NCI-H226 (cell line): ENCODE measurements around the gene ASAP3.

Experiments used
- DNase-seq: peaks from one replicate; pipeline ENCODE4 v3.0.0-alpha.2; 2015

The ASAP3 gene

GRCh38 chr1:23483321-23484252 lies at the start of gene ASAP3:
ASAP3 (minus strand) TSS chr1:23484179; CDS start chr1:23484133, 46 bp downstream.
- no peak for DNase-seq

DNA sequence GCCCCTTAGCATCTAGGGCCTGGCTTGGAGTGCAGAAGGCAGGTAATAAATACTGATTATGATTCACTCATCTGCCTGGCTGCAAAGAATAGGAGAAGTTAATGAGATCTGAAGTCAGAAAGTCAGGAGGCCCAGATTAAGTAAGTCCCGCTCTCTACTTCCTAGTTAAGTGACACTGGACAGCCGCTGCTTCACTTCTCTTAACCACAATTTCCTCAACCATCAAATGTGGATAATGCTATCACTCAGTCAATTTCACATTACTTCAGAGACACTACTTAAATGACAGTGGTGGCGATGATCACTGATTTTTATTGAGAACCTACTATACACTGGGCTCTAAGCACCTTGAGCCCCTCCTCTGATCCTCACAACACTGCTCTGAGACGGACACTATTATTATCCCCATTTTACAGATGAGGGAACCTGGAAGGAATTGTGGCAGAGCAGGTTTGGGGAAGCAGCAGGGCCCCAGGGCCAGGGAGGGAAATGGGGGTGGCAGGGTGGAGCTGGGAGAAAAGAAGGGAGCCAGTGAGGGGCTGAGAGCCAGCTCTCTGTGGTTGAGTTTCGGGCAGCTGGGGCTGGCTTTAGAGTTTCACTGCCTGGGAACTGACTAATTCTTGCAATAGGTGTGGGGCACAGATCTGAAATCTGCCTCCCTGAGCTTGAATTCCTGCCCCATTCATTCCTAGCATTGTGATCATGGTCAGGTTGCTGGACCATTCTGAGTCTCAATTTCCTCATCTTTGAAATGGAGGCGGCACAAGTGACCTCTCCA lies 49.5 kb upstream of the ASAP3 start:
- no peak for DNase-seq

DNA sequence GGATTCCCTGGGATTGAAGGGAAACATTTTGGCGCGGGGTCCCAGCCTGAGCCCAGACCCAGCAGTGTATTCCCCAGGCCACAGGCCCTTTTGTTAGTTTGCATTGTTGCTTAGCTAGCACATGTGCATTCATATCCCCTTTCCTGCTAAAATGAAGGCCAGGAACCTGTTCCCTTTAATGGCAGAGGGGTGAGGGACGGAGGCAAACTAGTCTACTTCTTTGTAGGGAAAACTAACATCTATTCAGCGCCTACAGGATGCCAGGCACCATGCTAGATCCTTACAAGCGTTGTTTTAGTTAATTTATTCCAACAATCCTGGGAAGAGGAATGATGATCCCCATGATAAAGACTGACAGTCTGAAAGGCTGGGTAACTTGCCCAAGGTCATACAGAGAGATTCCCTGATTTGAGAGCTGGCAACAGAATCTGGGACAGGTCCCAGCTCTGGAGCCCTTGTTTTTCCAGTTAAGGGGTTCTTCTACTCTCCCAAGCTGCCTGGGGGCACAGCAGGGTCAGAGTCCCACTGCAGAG lies 47.6 kb upstream of the ASAP3 start:
- DNase-seq = no peak

DNA sequence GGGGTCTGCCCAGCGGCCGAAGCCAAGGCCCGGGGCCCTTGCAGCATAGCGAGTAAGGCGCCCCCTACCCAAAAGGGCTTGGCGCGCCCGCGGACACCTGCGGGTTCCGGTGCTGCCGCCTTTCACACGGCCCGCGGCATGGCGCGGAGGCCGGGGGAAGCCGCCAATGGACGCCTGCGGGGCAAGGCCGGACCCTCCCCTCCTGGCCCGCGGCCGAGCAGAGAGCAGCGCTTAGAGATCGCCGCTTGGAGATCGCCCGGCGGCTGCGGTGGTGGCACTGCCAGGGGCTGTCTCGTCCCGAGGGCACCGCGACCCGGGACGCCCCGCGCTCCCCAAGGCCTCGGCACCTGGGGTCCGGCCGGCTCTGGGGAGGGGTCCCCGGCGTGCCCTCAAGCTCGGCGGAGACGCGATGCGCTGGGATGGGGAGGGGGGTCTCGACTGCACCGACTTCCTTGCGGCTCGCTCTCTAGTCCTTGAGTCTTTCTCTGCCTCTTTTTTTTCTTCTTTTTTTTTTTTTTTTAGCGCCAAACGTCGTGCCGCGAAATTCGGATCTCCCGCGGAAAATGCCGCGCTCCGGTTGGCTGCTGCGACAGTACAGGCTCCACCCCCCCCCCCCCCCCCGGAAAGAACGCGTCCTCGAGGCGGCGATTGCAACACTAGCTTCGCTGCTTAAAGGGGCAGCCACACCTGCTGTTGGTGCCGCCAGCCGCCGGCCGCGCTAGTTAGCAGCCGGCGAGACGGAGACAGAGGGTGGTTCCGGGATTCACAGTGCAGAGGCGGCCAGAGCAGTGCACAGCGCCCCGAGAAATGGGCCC lies 47.0 kb upstream of the ASAP3 start, which contains the start of gene E2F2:
Gene E2F2 (minus strand): TSS at position 487 of the 815 bp plus-strand sequence. CDS start 440 bp downstream, at position 47.
- peak; percentile 80 for DNase-seq

- no peak for DNase-seq
Measured at GRCh38 chr1:23530087-23530746, 46.2 kb upstream of the ASAP3 start.

- DNase-seq = peak; percentile 49
Measured at GRCh38 chr1:23529146-23530086, 45.4 kb upstream of the ASAP3 start.

DNA sequence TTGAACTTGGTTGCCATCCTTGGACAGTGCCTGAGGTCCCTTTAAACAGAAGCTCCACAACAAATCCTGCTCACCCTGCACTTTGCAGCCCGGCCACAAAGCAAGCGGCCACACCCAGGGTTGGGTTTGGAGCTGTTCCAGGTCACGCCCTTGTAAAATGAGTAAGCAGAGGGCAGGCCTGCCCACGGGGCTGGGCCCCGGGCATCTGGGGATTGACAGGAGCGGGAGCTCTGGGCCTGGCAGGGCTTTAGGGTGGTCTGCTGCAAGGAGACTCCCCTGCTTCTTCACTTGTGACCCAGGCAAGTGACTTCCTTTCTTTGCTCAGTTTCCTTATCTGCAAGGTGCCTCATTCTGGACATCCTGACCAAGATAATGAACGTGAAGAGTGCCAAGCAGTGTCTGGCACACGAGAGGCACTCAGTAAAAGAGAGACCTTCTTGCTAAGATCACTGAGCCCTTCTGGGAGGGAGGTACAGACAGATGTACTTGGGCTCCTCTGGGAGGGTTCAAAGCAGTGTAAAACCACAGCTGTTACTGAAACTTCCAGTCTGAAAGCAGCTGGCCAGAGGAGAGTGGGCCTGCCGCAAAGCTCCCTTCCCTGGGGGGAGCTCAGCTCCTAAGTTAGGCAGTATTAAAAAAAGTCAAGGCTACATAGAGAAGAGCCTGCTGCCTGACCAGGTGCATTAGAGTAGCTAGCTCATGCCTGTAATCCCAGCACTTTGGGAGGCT lies 44.4 kb upstream of the ASAP3 start:
- peak; percentile 87 for DNase-seq

DNA sequence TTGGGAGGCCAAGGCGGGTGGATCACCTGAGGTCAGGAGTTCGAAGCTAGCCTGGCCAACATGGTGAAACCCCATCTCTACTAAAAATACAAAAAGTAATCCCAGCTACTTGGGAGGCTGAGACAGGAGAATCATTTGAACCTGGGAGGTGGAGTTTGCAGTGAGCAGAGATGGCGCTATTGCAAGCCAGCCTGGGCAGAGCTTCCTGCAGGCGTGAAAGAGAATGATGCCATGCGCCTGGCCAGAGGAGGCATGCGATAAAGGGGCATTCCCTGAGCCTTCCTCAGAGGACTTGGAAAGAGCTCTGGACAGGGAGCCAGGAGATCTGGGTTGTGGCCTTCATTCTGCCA lies 43.9 kb upstream of the ASAP3 start:
- no peak for DNase-seq

DNA sequence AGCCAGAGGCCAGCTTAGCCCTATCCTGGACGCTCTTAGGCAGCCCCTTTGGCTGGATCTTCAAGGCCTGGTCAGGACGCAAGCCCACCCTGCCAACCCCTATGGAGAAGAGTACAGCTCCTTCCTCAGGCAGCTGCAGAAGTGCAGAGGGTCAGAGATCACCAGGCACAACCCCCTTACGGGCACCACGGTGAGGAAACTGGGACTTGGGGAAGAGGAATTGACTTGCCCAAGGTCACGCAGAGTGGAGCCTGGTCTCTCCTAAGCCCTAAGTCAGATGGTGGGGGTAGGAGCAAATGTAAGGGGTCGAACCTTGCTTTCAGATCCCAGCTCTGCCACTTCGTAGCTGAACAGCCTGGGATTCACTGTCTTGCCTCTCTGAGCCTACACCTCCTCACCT lies 43.4 kb upstream of the ASAP3 start:
- DNase-seq = no peak

DNA sequence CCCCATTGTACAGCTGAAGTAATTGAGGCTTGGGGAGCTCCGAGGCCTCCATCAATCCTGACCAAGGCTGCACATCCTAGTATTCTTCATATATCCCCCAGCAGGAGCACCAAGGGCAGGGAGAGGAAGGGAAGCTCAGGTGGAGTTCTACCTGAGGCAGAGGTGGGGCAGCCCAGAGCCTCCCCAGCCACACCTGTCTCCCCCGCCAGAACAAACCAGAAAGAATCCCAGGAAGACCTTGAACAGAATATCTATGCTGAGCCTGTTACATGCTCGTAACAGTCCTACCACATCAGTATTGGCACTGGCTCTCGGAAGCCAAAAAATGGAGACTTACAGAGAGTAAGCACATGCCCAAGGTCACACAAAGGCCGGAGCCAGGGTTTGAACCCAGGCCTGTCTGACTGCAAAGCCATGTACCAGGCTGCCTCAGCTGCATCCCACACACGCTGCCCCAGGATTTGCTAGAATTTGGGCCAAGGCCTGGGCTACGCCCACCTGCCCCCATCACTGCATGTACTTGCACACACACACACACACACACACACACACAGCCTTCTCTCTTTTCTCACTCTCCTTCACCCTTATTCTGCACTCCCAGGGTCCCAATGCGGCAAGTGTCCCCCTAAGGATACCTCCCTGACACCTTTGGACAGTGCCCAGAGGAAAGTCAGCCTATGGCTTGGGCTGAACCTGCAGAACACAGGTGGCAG lies 42.5 kb upstream of the ASAP3 start:
- DNase-seq = no peak

- no peak for DNase-seq
Measured at GRCh38 chr1:23525558-23526250, 41.7 kb upstream of the ASAP3 start.

DNA sequence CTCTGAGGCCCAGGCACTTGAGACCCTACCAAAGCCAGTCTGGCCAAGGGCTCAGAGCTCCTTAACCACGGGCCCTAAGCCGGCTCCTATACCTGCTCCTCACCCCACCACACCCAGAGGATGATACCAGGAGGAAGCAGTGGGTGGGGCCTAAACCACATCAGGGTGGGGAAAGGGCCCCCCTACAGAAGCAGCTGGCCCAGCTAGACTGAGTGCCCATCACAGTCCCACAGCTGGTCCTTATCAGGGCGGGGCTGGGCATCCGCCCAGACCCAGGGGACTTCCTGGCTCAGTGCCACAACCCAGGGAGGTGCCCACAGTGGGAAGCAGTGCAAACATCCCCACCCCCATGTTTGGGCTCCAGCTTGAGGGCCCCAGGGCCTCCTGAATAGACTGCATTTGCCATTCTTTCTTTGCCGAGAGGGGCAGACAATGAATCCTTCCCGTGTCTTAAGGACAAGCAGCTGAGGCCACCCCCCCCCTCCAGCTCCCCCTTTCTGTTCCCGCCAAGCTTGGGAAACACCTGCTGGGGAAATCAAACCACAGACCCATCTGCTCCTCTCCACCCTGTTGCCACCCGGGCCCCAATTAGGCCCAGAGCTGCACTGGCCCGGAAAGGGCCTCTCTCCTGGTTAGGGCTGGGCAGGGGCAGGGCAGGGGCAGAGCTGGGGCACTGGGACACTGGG lies 40.9 kb upstream of the ASAP3 start:
- no peak for DNase-seq

DNA sequence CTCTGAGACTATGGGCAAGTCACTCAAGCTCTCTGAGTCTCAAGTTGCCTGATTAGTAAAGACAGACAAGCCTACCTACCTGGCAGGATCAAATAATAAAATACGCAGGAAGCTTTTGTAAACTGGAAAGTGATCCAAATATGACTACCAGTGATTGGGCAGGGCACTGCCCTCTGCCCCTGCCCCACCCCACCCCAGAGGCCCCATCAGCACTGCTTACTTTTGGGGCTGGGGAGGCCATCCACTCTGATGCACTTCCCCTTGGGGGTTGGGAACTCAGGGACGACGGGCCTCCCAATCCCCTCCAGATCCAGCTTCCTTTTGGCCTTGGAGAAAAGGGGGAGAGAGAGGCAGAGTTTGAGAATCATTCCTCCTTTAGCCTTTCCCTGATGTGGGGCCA lies 40.2 kb upstream of the ASAP3 start:
- no peak for DNase-seq

DNA sequence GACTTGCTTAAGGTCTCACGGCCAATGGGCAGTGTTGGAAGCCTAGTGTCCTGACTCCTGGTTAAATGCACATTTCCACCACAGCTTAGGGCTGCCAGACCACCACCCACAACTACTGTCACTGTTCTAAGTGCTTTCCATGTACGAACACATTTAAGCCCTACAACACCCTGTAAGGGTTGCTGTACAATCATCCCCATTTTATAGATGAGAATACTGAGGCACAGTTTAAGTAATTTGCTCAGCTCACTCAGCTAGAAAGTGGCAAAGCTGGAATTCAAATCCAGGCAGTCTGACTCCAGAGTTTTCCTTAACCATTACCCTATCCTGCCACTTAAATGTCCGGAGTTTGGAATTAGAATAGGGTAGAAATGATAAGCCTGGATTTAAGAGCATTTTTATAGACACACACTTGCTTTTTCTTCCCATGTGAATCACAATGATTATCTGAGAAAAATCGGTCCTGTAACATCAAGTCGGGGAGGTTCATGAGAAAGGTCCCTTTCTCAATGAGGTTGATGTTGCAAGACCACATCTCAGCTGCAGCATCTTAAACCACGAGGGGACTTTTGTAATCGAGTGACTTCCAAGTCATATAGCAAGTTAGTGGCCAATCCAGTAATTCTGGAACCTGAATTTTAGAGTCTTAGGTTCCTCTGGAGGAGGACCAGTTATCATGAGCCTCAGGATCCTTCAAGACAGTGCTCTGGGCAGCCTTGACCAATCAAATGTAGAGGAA lies 38.4 kb upstream of the ASAP3 start:
- DNase-seq = no peak

DNA sequence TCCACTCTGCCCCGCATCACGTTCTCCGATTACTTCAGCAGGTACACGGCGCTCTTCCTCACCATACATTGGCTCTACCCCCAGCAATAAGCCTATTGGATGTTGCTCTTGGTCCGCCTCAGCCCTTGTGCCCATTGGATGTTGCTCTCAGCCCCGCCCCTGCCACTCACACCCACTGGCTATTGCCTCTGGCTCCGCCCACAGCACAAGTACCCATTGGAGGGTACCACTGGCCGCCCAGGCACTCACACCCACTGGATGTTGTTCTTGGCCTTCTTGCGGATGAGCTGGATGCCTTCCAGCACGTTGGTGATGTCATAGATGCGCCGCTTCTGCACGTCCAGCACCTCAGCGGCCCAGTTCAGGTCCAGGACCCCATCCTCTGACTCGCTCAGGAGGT lies 37.6 kb upstream of the ASAP3 start:
- no peak for DNase-seq

GRCh38 chr1:23517581-23517980 lies 33.6 kb upstream of the ASAP3 start:
- DNase-seq = no peak

DNA sequence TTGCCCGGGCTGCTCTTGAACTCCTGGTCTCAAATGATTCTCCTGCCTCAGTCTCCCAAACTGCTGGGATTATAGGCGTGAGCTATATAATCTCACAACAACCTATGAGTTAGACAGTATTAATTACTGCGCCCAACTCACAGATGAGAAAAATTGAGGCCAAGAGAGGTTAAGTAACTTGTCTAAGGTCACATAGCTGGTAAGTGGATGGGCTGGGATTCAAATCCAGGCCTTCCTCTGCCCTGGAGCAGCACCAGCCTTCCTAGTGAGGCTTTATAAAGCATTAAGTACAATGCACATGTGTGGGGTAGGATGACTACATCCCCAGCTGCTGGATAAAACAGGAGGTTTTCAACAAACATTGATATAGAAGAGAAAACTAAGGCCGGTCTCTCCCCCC lies 31.9 kb upstream of the ASAP3 start:
- DNase-seq = no peak
